ENCODE measurements around the gene ERBB4.

DNA sequence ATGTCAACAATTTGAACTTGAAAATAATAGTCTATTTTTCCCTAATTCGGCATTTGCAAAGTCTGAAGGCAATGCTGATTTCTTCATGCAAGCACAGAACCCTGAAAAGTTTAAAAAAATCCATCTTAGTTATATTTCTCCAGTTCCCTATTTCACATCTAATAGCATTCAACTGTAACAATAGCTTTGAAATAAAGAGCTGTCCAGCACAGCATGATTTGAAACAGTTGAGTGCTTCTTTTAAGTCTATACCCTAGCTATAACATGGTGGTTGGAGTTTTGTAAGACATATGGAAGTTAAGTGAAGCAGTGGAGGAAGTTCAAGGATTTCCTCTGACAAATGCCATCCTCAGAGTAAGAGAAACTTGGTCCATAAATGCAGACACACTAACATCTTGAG, 691.9 kb downstream of the ERBB4 start:
- TF ChIP-seq POLR2AphosphoS5 (IDR thresholded peaks at IDR 0.05) = no peak
- TF ChIP-seq CTCF (IDR thresholded peaks at IDR 0.05) = no peak

All from prostate gland (tissue), 2 donors.